Putamen (tissue), 1 donor: ENCODE measurements around the gene TRIM75.
A peak's percentile ranks its signal among the peaks of the same experiment; 100 is the strongest.
"Not testable (repeated sequence)": the region's sequence is repeated elsewhere in the genome, so short reads cannot be mapped to it uniquely, and the experiment has no call there.

Experiments
- DNase-seq: peaks from one replicate; pipeline ENCODE4 v3.0.0-alpha.2; 2016; ENCODE audit warnings: low spot score

TRIM75 gene

DNA sequence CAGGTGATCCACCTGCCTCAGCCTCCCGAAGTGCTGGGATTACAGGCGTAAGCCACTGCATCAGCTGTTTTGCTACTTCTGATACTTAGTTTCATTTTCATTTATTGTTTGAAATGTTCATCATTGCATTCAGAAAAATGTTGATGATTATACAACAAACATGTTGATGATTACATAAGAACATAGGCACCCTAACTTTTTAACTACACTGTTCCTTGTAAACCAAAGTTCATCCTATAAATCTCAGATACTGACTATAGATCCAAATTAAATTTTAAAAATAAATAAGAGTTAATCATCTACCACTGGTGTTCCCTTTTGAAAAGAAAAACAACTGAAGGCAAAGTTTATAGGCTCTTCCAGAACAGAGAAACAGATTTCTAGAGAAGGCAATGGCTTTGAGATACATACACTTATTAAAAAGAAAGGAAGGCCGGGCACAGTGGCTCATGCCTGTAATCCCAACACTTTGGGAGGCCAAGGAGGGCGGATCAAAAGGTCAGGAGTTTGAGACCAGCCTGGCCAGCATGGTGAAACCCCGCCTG, 23.4 kb downstream of the TRIM75 start:
- no peak for DNase-seq

DNA sequence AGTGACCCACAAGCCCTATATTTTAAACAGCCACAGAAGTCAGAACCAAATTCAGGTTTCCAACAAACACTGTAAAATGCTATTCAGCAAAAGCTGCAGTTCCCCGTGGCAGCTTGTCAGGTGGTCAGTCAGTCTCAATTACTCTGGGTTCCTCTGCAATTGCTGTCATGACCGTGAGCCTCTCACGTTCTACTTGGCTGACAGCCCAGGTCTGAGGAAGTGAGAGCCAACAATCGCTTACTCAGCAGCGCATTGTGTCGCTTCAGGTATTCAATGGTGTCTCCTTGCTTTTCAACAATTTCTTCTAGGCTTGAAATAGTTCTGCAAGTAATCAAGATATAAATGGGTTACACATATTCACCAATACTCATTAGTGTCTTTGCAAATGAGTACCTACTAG, 25.8 kb downstream of the TRIM75 start:
- no peak for DNase-seq

DNA sequence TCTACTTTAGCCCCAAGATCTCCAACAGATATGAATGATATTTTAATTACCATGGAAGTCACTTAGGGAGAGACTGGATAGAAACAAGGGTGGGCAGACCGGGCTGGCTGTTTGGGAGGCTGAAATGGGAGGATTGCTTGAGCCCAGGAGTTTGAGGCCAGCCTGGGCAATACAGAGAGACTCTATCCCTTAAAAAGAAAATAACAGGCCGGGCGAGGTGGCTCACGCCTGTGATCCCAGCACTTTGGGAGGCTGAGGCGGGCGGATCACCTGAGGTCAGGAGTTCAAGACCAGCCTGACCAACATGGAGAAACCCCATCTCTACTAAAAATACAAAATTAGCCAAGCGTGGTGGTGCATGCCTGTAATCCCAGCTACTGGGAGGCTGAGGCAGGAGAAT, 31.1 kb downstream of the TRIM75 start:
- DNase-seq: not testable (repeated sequence)

DNA sequence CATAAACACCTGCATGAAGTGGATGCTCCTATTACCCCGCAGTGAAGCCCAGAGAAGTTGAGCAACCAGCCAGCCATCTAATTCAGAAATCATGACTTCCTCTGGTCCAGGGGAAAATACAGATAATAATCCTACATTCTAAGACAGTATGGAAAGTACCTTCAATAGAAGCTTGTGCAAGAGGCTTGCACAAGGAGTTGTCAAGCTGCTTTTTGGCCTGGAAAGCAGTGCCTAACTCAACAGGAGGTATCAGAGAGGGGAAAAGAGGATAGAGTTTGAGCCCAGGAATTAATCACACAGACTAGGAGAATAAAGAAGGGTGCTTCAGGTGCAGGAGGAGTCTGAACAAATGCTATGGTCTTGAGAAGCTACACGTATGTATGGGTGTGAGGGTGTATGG, 32.3 kb downstream of the TRIM75 start:
- no peak for DNase-seq

DNA sequence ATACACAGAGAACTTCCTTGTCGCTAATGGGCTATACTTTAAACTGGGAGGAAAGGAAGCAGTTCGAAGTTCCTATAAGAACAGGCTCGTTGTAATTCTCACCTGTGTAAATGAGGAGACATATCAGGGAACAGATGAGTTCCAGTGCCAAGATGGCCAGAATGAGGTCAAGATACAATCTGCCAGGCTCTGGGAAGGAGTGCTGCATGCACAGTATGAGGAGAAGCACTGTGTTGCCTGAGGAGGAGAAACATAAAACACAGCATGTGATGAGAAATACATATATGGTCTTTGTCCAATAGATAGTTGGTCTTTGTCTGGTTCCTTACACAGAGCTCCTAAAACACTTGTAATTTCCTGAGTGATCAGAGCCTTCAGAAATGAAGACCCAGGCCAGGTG, 34.7 kb downstream of the TRIM75 start:
- no peak for DNase-seq

DNA sequence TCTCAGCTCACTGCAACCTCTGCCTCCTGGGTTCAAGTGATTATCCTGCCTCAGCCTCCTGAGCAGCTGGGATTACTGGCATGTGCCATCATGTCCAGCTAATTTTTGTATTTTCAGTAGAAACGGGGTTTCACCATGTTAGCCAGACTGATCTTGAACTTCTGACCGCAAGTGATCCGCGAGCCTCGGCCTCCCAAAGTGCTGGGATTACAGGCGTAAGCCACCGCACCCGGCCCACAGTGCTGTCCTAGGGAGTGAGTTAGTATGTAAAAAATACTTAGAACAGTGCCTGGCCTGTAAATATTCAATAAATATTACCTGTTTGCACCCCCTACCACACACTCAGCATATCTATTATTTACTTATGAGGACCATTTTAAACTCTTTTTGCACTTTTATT, 38.5 kb downstream of the TRIM75 start:
- not testable (repeated sequence) for DNase-seq

DNA sequence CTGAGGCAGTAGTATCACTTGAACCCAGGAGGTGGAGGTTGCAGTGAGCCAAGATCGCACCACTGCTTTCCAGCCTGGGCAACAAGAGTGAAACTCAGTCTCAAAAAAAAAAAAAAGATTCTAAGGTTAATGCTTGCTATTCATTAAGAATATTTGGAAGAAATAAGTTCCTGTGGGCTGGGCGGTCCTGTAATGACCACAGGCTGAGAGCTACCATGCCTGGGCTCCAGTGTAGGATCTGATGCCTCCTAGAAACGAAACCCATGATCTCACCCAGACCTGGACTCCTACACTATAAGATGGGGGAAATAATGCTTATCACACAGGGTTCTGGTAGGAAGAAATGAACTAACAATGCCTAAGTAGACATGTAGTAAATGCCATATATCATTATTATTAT, 41.2 kb downstream of the TRIM75 start:
- DNase-seq: no peak

DNA sequence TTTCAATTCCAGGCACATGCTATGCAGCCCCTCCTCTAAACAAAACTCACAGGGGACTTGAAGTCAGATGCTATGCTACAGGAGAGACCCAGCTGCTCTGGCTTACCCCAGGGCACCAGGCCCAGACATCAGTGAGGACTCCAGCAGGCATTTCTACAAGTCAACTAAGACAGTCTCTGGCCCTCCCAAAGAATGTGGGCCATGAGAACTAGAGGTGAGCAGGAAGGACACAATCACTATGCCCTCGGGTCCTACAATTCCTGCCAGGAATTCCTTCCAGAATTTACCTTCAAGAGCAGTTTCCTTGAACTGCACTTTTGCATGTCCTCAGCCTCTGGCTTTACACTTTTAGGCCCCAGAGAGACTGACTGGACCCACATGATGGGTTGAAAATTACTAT, 41.6 kb downstream of the TRIM75 start:
- DNase-seq: no peak

DNA sequence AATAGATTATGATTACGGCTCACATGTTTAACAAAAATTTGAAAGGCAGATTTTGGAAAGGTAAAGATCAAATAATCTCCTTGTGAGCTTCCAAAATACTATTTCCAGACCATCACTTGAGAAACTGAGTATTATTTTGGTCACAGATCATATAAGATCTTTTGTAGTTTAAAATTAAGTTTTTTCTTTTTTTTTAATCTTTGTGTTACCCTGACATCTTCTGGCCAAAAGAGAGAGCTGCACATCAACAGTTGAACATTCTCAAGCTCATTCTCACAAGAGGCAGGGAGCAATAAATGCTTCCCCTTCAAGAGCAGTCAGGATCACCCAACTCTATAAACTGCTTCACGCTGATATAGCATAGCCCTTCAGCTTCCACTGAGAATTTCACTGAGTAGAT, 43.1 kb downstream of the TRIM75 start:
- no peak for DNase-seq

DNA sequence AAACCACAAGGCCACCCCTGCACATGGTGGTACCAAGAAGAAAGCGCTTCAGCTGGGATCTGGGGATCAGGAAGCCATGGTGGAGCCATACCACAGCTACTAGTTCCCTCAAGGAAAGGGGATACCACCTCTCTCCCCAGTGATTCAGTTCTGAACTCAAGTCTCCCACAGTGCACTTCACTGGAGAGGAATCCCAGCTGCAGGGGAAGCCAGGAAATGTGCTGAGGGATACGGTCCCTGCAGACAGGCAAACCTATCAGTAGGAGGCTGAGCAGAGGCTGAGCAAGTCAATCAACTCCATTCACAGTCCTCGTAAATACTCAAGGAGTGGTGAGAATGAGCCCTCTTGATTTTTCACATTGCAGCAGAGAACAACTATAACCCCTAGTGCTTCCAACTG, 48.0 kb downstream of the TRIM75 start:
- peak; percentile 30 for DNase-seq

DNA sequence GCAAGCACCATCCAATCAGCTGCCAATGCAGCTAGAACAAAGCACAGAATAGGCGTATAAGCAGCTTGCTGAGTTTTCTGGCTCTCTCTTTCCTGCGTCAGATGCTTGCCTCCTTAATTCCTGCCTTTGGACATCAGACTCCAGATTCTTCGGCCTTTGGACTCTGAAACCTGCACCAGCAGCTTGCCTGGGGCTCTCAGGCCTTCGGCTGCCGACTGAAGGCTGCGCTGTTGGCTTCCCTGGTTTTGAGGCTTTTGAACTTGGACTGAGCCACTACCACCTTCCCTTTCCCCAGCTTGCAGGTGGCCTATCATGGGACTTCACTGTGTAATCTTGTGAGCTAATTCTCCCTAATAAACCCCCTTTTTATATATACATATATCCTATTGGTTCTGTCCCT, 52.9 kb downstream of the TRIM75 start:
- no peak for DNase-seq
